ENCODE data around the gene FXYD3. TPM values are rescaled to one million over a fixed set of nuclear protein-coding genes. Genes with fewer than 3 reads are reported as not detected.

The FXYD3 gene
- total and polyA plus RNA-seq, 2 of the 13 experiments (the other 11 are each of a cell fraction or from before 2014, with no cell fraction given) = 4.9 TPM; not detected in 1

- TF ChIP-seq ZBTB1 (CRISPR knock-in tag; IDR thresholded peaks at IDR 0.05; ENCODE audit: borderline replicate concordance) (no peak), ZNF674 (CRISPR knock-in tag; IDR thresholded peaks at IDR 0.05; ENCODE audit: low read depth) (no peak), STAT5B (CRISPR knock-in tag; IDR thresholded peaks at IDR 0.05) (no peak), MAFK (conservative IDR thresholded peaks at IDR 0.05 in 1 of 2, IDR thresholded peaks at IDR 0.05 in 1 of 2; ENCODE audit: low read length in 2 of 2) (no peak), E2F2 (CRISPR knock-in tag; IDR thresholded peaks at IDR 0.05; ENCODE audit: borderline replicate concordance) (no peak), NFIC (IDR thresholded peaks at IDR 0.05; ENCODE audit: low read length) (no peak), MXI1 (IDR thresholded peaks at IDR 0.05; ENCODE audit: borderline replicate concordance, low read depth, low read length) (no peak; the same call in 2 of the 3 replicates), NFKBIZ (CRISPR knock-in tag; IDR thresholded peaks at IDR 0.05) (no peak), ZNF543 (CRISPR knock-in tag; IDR thresholded peaks at IDR 0.05) (no peak), ZNF776 (CRISPR knock-in tag; IDR thresholded peaks at IDR 0.05) (peak; percentile 38; the same call in 1 of the 2 replicates), CENPT (CRISPR knock-in tag; IDR thresholded peaks at IDR 0.05; ENCODE audit: low read depth) (no peak), ZNF34 (CRISPR knock-in tag; IDR thresholded peaks at IDR 0.05; ENCODE audit: borderline replicate concordance) (no peak), ZBTB25 (CRISPR knock-in tag; IDR thresholded peaks at IDR 0.05) (0 out of 2 replicates have a peak, but pooled peaks have one; percentile 47), U2AF1 (optimal IDR thresholded peaks at IDR 0.05; ENCODE audit: low read depth, low read length) (no peak), ZKSCAN5 (CRISPR knock-in tag; IDR thresholded peaks at IDR 0.05) (no peak), ISX (CRISPR knock-in tag; conservative IDR thresholded peaks at IDR 0.05) (no peak), ZNF709 (CRISPR knock-in tag; IDR thresholded peaks at IDR 0.05) (no peak)
- TF ChIP-seq, protein P1, sequence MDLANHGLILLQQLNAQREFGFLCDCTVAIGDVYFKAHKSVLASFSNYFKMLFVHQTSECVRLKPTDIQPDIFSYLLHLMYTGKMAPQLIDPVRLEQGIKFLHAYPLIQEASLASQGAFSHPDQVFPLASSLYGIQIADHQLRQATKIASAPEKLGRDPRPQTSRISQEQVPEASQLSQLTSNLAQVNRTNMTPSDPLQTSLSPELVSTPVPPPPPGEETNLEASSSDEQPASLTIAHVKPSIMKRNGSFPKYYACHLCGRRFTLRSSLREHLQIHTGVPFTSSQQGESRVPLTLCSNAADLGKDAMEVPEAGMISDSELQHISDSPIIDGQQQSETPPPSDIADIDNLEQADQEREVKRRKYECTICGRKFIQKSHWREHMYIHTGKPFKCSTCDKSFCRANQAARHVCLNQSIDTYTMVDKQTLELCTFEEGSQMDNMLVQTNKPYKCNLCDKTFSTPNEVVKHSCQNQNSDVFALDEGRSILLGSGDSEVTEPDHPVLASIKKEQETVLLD (CRISPR knock-in tag; IDR thresholded peaks at IDR 0.05; ENCODE audit: low read depth) = no peak
- TF ChIP-seq, protein P2, sequence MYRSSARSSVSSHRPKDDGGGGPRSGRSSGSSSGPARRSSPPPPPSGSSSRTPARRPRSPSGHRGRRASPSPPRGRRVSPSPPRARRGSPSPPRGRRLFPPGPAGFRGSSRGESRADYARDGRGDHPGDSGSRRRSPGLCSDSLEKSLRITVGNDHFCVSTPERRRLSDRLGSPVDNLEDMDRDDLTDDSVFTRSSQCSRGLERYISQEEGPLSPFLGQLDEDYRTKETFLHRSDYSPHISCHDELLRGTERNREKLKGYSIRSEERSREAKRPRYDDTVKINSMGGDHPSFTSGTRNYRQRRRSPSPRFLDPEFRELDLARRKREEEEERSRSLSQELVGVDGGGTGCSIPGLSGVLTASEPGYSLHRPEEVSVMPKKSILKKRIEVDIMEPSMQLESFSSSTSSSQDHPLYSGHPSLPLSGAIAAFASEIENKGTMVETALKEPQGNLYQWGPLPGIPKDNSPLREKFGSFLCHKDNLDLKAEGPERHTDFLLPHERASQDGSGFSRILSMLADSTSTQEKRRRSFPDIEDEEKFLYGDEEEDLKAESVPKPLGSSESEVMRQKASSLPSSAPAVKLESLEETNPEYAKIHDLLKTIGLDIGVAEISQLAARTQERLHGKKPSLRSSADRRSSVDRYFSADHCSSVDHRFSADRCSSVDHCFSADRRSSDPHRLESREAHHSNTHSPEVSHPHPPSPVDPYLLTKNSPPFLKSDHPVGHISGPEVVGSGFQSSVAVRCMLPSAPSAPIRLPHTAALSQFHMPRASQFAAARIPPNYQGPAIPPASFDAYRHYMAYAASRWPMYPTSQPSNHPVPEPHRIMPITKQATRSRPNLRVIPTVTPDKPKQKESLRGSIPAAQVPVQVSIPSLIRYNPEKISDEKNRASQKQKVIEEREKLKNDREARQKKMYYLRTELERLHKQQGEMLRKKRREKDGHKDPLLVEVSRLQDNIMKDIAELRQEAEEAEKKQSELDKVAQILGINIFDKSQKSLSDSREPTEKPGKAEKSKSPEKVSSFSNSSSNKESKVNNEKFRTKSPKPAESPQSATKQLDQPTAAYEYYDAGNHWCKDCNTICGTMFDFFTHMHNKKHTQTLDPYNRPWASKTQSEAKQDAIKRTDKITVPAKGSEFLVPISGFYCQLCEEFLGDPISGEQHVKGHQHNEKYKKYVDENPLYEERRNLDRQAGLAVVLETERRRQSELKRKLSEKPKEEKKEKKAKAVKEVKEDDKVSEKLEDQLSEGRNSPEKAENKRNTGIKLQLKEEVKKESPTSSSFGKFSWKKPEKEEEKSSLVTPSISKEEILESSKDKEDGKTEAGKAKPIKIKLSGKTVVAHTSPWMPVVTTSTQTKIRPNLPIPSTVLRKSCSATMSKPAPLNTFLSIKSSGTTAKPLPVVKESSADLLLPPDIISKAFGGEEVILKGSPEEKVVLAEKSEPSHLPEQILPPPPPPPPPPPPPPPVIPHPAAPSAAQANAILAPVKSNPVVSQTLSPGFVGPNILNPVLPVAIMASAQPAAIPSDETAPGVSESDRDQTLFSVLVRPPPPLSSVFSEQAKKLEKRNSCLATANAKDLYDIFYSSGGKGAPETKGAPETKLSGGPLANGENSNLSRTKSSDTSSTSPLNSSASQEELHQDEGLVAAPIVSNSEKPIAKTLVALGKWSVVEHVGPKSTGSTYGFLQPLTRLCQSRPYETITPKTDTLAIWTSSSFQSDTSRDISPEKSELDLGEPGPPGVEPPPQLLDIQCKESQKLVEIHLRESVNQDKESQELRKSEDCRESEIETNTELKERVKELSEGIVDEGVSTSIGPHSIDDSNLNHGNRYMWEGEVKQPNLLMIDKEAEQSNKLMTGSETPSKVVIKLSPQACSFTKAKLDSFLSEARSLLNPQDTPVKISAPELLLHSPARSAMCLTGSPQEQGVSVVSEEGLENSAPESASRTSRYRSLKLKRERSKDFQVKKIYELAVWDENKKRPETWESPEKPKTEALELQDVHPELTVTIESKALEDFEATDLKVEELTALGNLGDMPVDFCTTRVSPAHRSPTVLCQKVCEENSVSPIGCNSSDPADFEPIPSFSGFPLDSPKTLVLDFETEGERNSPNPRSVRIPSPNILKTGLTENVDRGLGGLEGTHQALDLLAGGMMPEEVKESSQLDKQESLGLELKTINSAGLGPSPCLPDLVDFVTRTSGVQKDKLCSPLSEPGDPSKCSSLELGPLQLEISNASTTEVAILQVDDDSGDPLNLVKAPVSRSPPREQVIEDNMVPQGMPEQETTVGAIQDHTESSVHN (CRISPR knock-in tag; IDR thresholded peaks at IDR 0.05) = no peak
These were observed 19.8 kb downstream of the FXYD3 start (continued) for GRCh38 chr19:35135389-35135909.
